Skeletal muscle tissue (tissue), 4 donors: ENCODE results near the gene PRRC2C. TPM values are rescaled to one million over a fixed set of nuclear protein-coding genes. Genes with fewer than 3 reads are reported as not detected.

Experiments
- H3K27ac ChIP-seq: one replicate; pipeline ENCODE4 v1.7.0; 2013; ENCODE audit warnings: mild to moderate bottlenecking, low read depth, low read length, inconsistent platforms
- H3K27me3 ChIP-seq, 3 donors: one replicate each; pipeline ENCODE4 v1.7.0; 2013; ENCODE audit warnings: low read length in 3 of 3; ENCODE audit not compliant: control insufficient read depth in 3 of 3, insufficient read depth in 3 of 3
- H3K36me3 ChIP-seq, 3 donors: one replicate each; pipeline ENCODE4 v1.7.0; 2013; ENCODE audit warnings: low read length in 3 of 3; ENCODE audit not compliant: control insufficient read depth in 3 of 3, insufficient read depth in 3 of 3
- H3K4me1 ChIP-seq, 3 donors: one replicate each; pipeline ENCODE4 v1.7.0; 2013; ENCODE audit warnings: low read length in 3 of 3, mild to moderate bottlenecking in 3 of 3; ENCODE audit not compliant: control insufficient read depth in 3 of 3, insufficient read depth in 3 of 3
- H3K4me3 ChIP-seq, 3 donors: one replicate each; pipeline ENCODE4 v1.7.0; 2013; ENCODE audit warnings: low read length in 3 of 3
- H3K9ac ChIP-seq, 3 donors: one replicate each; pipeline ENCODE4 v1.7.0; 2013; ENCODE audit warnings: low read length in 3 of 3, mild to moderate bottlenecking in 3 of 3, moderate library complexity in 2 of 3, low read depth in 1 of 3
- H3K9me3 ChIP-seq, 3 donors: one replicate each; pipeline ENCODE4 v1.7.0; 2013; ENCODE audit warnings: low read length in 3 of 3; ENCODE audit not compliant: control insufficient read depth in 3 of 3
- total RNA-seq: library from RNA; depleted of rRNA; stranded (reverse); fragments of >200 nt; gene quantifications from one replicate; pipeline ENCODE4 v1.2.3, GENCODE V29; 2014
- donor health status: Osteomylitis.

The PRRC2C gene
- total RNA-seq, 1 donor from 2014 or later, result 32.4 TPM

GRCh38 chr1:171495444-171495843 lies 10.1 kb downstream of the PRRC2C start:
- no peaks in the 10 kb centered on the region for H3K27me3 ChIP-seq
- no peak overlapping the region for H3K4me3 ChIP-seq
- peaks cover 0 to 2% (median 0%) of the 10 kb centered on the region in 3 donors for H3K36me3 ChIP-seq
- H3K4me1 ChIP-seq, result peaks cover 14 to 21% (median 18%) of the 10 kb centered on the region in 3 donors
- no peak overlapping the region for H3K27ac ChIP-seq
- no peak overlapping the region for H3K9ac ChIP-seq
- no peaks in the 10 kb centered on the region for H3K9me3 ChIP-seq

GRCh38 chr1:171500304-171500703 lies 15.0 kb downstream of the PRRC2C start:
- Histone ChIP-seq H3K4me3 (no peak overlapping the region), H3K36me3 (peaks cover 0 to 2% (median 0%) of the 10 kb centered on the region in 3 donors), H3K27ac (no peak overlapping the region), H3K27me3 (no peaks in the 10 kb centered on the region), H3K9ac (no peak overlapping the region), H3K9me3 (no peaks in the 10 kb centered on the region), H3K4me1 (peaks cover 8 to 13% (median 11%) of the 10 kb centered on the region in 3 donors)

- Histone ChIP-seq H3K27ac (no peak overlapping the region), H3K9ac (no peak overlapping the region), H3K9me3 (no peaks in the 10 kb centered on the region), H3K4me1 (peaks cover 5 to 13% (median 12%) of the 10 kb centered on the region in 3 donors), H3K36me3 (peaks cover 0 to 2% (median 0%) of the 10 kb centered on the region in 3 donors), H3K27me3 (no peaks in the 10 kb centered on the region), H3K4me3 (no peak overlapping the region)
Measured at GRCh38 chr1:171500803-171501202, 15.5 kb downstream of the PRRC2C start.

- no peaks in the 10 kb centered on the region for H3K9me3 ChIP-seq
- no peaks in the 10 kb centered on the region for H3K27me3 ChIP-seq
- H3K9ac ChIP-seq, result no peak overlapping the region
- no peak overlapping the region for H3K4me3 ChIP-seq
- peaks cover 0 to 2% (median 0%) of the 10 kb centered on the region in 3 donors for H3K36me3 ChIP-seq
- no peak overlapping the region for H3K27ac ChIP-seq
- peaks cover 11 to 18% (median 13%) of the 10 kb centered on the region in 3 donors for H3K4me1 ChIP-seq
Measured at GRCh38 chr1:171501305-171502024, 16.1 kb downstream of the PRRC2C start.

- Histone ChIP-seq H3K36me3 (peaks cover 0 to 2% (median 0%) of the 10 kb centered on the region in 3 donors), H3K4me1 (peaks cover 12 to 23% (median 17%) of the 10 kb centered on the region in 3 donors), H3K4me3 (no peak overlapping the region), H3K27ac (no peak overlapping the region), H3K27me3 (no peaks in the 10 kb centered on the region), H3K9ac (no peak overlapping the region), H3K9me3 (no peaks in the 10 kb centered on the region)
Measured at GRCh38 chr1:171506525-171507304, 21.4 kb downstream of the PRRC2C start.

GRCh38 chr1:171507435-171507834 lies 22.1 kb downstream of the PRRC2C start:
- Histone ChIP-seq H3K9me3 (no peaks in the 10 kb centered on the region), H3K4me1 (peaks cover 12 to 18% (median 17%) of the 10 kb centered on the region in 3 donors), H3K9ac (no peak overlapping the region), H3K27me3 (no peaks in the 10 kb centered on the region), H3K4me3 (no peak overlapping the region), H3K36me3 (peaks cover 0 to 2% (median 0%) of the 10 kb centered on the region in 3 donors), H3K27ac (no peak overlapping the region)

- no peaks in the 10 kb centered on the region for H3K36me3 ChIP-seq
- no peak overlapping the region for H3K9ac ChIP-seq
- no peak overlapping the region for H3K27ac ChIP-seq
- no peaks in the 10 kb centered on the region for H3K9me3 ChIP-seq
- H3K27me3 ChIP-seq, result no peaks in the 10 kb centered on the region
- H3K4me3 ChIP-seq, result no peak overlapping the region
- H3K4me1 ChIP-seq, result peaks cover 12 to 16% (median 14%) of the 10 kb centered on the region in 3 donors
Measured at GRCh38 chr1:171509191-171509590, 23.9 kb downstream of the PRRC2C start.

GRCh38 chr1:171513743-171514142 lies 28.4 kb downstream of the PRRC2C start:
- Histone ChIP-seq H3K27ac (no peak overlapping the region), H3K27me3 (no peaks in the 10 kb centered on the region), H3K36me3 (peaks cover 8 to 26% (median 22%) of the 10 kb centered on the region in 3 donors), H3K4me3 (no peak overlapping the region), H3K9ac (no peak overlapping the region), H3K9me3 (no peaks in the 10 kb centered on the region), H3K4me1 (no peaks in the 10 kb centered on the region)

GRCh38 chr1:171515299-171515698 lies 30.0 kb downstream of the PRRC2C start:
- Histone ChIP-seq H3K9me3 (no peaks in the 10 kb centered on the region), H3K4me1 (no peaks in the 10 kb centered on the region), H3K36me3 (peaks cover 10 to 37% (median 29%) of the 10 kb centered on the region in 3 donors), H3K4me3 (no peak overlapping the region), H3K27ac (no peak overlapping the region), H3K27me3 (no peaks in the 10 kb centered on the region), H3K9ac (no peak overlapping the region)

- Histone ChIP-seq H3K27me3 (no peaks in the 10 kb centered on the region), H3K27ac (no peak overlapping the region), H3K4me3 (no peak overlapping the region), H3K4me1 (no peaks in the 10 kb centered on the region), H3K9ac (no peak overlapping the region), H3K9me3 (no peaks in the 10 kb centered on the region), H3K36me3 (peaks cover 10 to 38% (median 30%) of the 10 kb centered on the region in 3 donors)
Measured at GRCh38 chr1:171515741-171516140, 30.4 kb downstream of the PRRC2C start.
